Gastroesophageal sphincter (tissue), 3 donors: ENCODE measurements around the gene TEX54.

ENCODE experiments used
- CTCF ChIP-seq, 4 experiments: fragments of 200-600 bp in 2 of 4; fragments of 450-650 bp in 2 of 4; sonication (generic) in 1 of 4; IDR thresholded peaks; one replicate each; pipeline ENCODE4 v1.5.1; 2017 to 2019; ENCODE audit warnings: antibody characterized with exemption in 4 of 4, mild to moderate bottlenecking in 2 of 4, moderate library complexity in 2 of 4
- POLR2A ChIP-seq, 2 donors: fragments of 450-650 bp; IDR thresholded peaks; one replicate each; pipeline ENCODE4 v1.6.1; 2017; ENCODE audit warnings: antibody characterized with exemption in 2 of 2, mild to moderate bottlenecking in 2 of 2, moderate library complexity in 1 of 2

GRCh38 chr11:62844154-62844553 lies 11.5 kb upstream of the TEX54 start:
- TF ChIP-seq CTCF (IDR thresholded peaks at IDR 0.05) (no peak), POLR2A (IDR thresholded peaks at IDR 0.05) (no peak)
